ENCODE results near the gene ZNF397. TPM values are rescaled to one million over a fixed set of nuclear protein-coding genes. Genes with fewer than 3 reads are reported as not detected.

ZNF397 gene
- total RNA-seq, 2 experiments from 2014 or later, result 8.0 to 15.6 TPM

GRCh38 chr18:35282353-35282752 lies 41.5 kb downstream of the ZNF397 start:
- no TSS peak for BruUV-seq (replicated peaks)
- no peak overlapping the region for H3K4me2 ChIP-seq (ENCODE audit: low read length)
- H4K20me1 ChIP-seq (ENCODE audit: insufficient read depth, low read length), result no peaks in the 10 kb centered on the region
- H3K4me1 ChIP-seq (ENCODE audit: insufficient read depth, low read length, poor library complexity, severe bottlenecking), result no peaks in the 10 kb centered on the region
- no peaks in the 10 kb centered on the region for H3K79me2 ChIP-seq (ENCODE audit: insufficient read depth, low read depth, low read length)
- no peak overlapping the region for H3K27ac ChIP-seq (ENCODE audit: low read depth, low read length, poor library complexity, severe bottlenecking)
- H3K9me3 ChIP-seq (ENCODE audit: low read length), result no peaks in the 10 kb centered on the region
- no peaks in the 10 kb centered on the region for H3K9me2 ChIP-seq (ENCODE audit: insufficient read depth, low read length)
- DNase-seq (ENCODE audit: low spot score), result no peak
- ChIA-PET CTCF (ENCODE audit: unreplicated experiment) (no interaction called here), POLR2A (no interaction called here)
- TF ChIP-seq, protein P1, sequence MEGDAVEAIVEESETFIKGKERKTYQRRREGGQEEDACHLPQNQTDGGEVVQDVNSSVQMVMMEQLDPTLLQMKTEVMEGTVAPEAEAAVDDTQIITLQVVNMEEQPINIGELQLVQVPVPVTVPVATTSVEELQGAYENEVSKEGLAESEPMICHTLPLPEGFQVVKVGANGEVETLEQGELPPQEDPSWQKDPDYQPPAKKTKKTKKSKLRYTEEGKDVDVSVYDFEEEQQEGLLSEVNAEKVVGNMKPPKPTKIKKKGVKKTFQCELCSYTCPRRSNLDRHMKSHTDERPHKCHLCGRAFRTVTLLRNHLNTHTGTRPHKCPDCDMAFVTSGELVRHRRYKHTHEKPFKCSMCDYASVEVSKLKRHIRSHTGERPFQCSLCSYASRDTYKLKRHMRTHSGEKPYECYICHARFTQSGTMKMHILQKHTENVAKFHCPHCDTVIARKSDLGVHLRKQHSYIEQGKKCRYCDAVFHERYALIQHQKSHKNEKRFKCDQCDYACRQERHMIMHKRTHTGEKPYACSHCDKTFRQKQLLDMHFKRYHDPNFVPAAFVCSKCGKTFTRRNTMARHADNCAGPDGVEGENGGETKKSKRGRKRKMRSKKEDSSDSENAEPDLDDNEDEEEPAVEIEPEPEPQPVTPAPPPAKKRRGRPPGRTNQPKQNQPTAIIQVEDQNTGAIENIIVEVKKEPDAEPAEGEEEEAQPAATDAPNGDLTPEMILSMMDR (conservative IDR thresholded peaks at IDR 0.05; ENCODE audit: low read length), result no peak
- TF ChIP-seq EZH2phosphoT487 (IDR thresholded peaks at IDR 0.05; ENCODE audit: borderline replicate concordance, low read depth, low read length), result no peak
- no peaks in the 10 kb centered on the region; the same call in 1 of the 2 replicates for H3K36me3 ChIP-seq (ENCODE audit: insufficient read depth, low read length)
- H3K4me3 ChIP-seq (ENCODE audit: low read depth, low read length, poor library complexity, severe bottlenecking), result no peak overlapping the region
- intact Hi-C loops (cut with micrococcal nuclease; ENCODE audit: unreplicated experiment), result no loop called here
- no peak overlapping the region for H2AFZ ChIP-seq (ENCODE audit: low read length)

- Histone ChIP-seq H2AFZ (ENCODE audit: low read length) (no peak overlapping the region), H3K9me2 (ENCODE audit: insufficient read depth, low read length) (no peaks in the 10 kb centered on the region), H3K4me1 (ENCODE audit: insufficient read depth, low read length, poor library complexity, severe bottlenecking) (no peaks in the 10 kb centered on the region), H3K79me2 (ENCODE audit: insufficient read depth, low read depth, low read length) (no peaks in the 10 kb centered on the region), H3K4me2 (ENCODE audit: low read length) (no peak overlapping the region), H3K36me3 (ENCODE audit: insufficient read depth, low read length) (no peaks in the 10 kb centered on the region; the same call in 1 of the 2 replicates), H3K9me3 (ENCODE audit: low read length) (no peaks in the 10 kb centered on the region), H4K20me1 (ENCODE audit: insufficient read depth, low read length) (no peaks in the 10 kb centered on the region), H3K4me3 (ENCODE audit: low read depth, low read length, poor library complexity, severe bottlenecking) (no peak overlapping the region), H3K27ac (ENCODE audit: low read depth, low read length, poor library complexity, severe bottlenecking) (no peak overlapping the region)
- ChIA-PET CTCF (ENCODE audit: unreplicated experiment) (no interaction called here), POLR2A (interaction anchor here (0.5 kb wide), 2 partner anchors 44 to 119 kb away, joined by 4 read pairs; partner anchors contain the start of gene ZNF397)
- intact Hi-C loops (cut with micrococcal nuclease; ENCODE audit: unreplicated experiment), result no loop called here
- DNase-seq (ENCODE audit: low spot score), result peak; percentile 22
- no TSS peak for BruUV-seq (replicated peaks)
- TF ChIP-seq EZH2phosphoT487 (IDR thresholded peaks at IDR 0.05; ENCODE audit: borderline replicate concordance, low read depth, low read length), result no peak
- TF ChIP-seq, protein P1 (conservative IDR thresholded peaks at IDR 0.05; ENCODE audit: low read length), result no peak
These were observed 43.3 kb downstream of the ZNF397 start for GRCh38 chr18:35283923-35284794.

DNA sequence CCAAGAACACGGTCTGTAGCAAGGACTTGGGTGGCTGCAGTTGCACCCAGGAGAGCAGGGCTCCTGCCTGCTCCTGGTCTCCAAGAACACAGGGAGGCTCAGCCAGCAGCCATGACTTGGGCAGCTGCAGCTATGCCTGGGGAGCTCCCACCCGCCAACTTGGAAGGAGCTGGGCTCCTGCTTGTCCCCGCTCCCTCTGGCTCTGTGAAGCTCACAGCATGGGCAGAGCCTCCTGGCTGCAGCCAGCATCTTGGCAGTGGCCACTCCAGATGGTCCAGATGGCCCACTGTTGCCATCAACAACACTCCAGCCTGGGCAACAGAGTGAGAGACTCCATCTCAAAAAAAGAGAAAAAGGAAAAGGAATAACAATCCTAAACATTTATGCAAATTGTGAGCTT lies 44.0 kb downstream of the ZNF397 start:
- TF ChIP-seq EZH2phosphoT487 (IDR thresholded peaks at IDR 0.05; ENCODE audit: borderline replicate concordance, low read depth, low read length), result no peak
- TF ChIP-seq, protein P1 (conservative IDR thresholded peaks at IDR 0.05; ENCODE audit: low read length), result no peak
- H3K79me2 ChIP-seq (ENCODE audit: insufficient read depth, low read depth, low read length), result no peaks in the 10 kb centered on the region
- ChIA-PET POLR2A (no interaction called here), CTCF (ENCODE audit: unreplicated experiment) (no interaction called here)
- no peak overlapping the region for H3K27ac ChIP-seq (ENCODE audit: low read depth, low read length, poor library complexity, severe bottlenecking)
- intact Hi-C loops (cut with micrococcal nuclease; ENCODE audit: unreplicated experiment), result no loop called here
- no peaks in the 10 kb centered on the region for H3K9me2 ChIP-seq (ENCODE audit: insufficient read depth, low read length)
- no peaks in the 10 kb centered on the region; the same call in 1 of the 2 replicates for H3K36me3 ChIP-seq (ENCODE audit: insufficient read depth, low read length)
- no peaks in the 10 kb centered on the region for H3K4me1 ChIP-seq (ENCODE audit: insufficient read depth, low read length, poor library complexity, severe bottlenecking)
- BruUV-seq (replicated peaks), result no TSS peak
- no peak overlapping the region for H3K4me2 ChIP-seq (ENCODE audit: low read length)
- no peaks in the 10 kb centered on the region for H4K20me1 ChIP-seq (ENCODE audit: insufficient read depth, low read length)
- no peak for DNase-seq (ENCODE audit: low spot score)
- H3K4me3 ChIP-seq (ENCODE audit: low read depth, low read length, poor library complexity, severe bottlenecking), result no peak overlapping the region
- H3K9me3 ChIP-seq (ENCODE audit: low read length), result no peaks in the 10 kb centered on the region
- no peak overlapping the region for H2AFZ ChIP-seq (ENCODE audit: low read length)

All from OCI-LY7 (cell line).